Esophagus squamous epithelium (tissue), 4 donors: ENCODE results near the gene TCF4.

ENCODE experiments used
- POLR2A ChIP-seq, 4 donors: fragments of 450-650 bp; IDR thresholded peaks; one replicate each; pipeline ENCODE4 v1.6.1; 2017; ENCODE audit warnings: antibody characterized with exemption in 4 of 4, mild to moderate bottlenecking in 4 of 4, moderate library complexity in 3 of 4
- TF ChIP-seq, protein P1 (sequence below), 6 experiments: fragments of 450-650 bp in 4 of 6; fragments of 200-600 bp in 2 of 6; sonication (generic) in 2 of 6; IDR thresholded peaks; one replicate each; pipeline ENCODE4 v1.5.1; 2016 to 2019; ENCODE audit warnings: antibody characterized with exemption in 6 of 6, mild to moderate bottlenecking in 4 of 6, moderate library complexity in 4 of 6

DNA sequence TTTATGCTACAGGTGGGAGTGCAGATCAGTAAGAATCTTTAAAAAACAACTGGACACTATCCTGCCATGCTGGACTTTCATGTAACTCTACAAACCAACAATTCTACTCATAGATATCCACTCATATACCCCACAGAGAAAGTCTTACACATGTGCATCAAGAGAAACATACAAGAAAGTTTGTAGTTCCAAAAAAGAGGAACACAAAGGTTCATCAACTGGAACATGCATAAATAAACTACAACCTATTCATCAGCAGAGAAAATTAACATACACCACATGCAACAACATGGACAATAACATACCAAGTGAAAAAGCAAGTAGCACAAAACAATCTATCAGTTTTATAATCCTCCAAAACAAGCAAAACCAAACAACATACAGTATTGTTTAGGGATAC, 17.0 kb downstream of the TCF4 start:
- TF ChIP-seq, protein P1, sequence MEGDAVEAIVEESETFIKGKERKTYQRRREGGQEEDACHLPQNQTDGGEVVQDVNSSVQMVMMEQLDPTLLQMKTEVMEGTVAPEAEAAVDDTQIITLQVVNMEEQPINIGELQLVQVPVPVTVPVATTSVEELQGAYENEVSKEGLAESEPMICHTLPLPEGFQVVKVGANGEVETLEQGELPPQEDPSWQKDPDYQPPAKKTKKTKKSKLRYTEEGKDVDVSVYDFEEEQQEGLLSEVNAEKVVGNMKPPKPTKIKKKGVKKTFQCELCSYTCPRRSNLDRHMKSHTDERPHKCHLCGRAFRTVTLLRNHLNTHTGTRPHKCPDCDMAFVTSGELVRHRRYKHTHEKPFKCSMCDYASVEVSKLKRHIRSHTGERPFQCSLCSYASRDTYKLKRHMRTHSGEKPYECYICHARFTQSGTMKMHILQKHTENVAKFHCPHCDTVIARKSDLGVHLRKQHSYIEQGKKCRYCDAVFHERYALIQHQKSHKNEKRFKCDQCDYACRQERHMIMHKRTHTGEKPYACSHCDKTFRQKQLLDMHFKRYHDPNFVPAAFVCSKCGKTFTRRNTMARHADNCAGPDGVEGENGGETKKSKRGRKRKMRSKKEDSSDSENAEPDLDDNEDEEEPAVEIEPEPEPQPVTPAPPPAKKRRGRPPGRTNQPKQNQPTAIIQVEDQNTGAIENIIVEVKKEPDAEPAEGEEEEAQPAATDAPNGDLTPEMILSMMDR (IDR thresholded peaks at IDR 0.05): no peak
- no peak for TF ChIP-seq POLR2A (IDR thresholded peaks at IDR 0.05)
